GM12878 (cell line): Measurements from ENCODE around the gene GPR146.

Source experiments
- CEBPB ChIP-seq, 2 experiments: fragments of 150-350 bp in 1 of 2; IDR thresholded peaks; 2 replicates each; pipeline ENCODE4 v1.6.1; 2012 to 2014; ENCODE audit warnings: low read depth in 2 of 2, low read length in 2 of 2, borderline replicate concordance in 1 of 2, inconsistent platforms in 1 of 2
- FOXM1 ChIP-seq: IDR thresholded peaks from 2 replicates; pipeline ENCODE4 v1.6.1; 2012; ENCODE audit warnings: low read depth, mild to moderate bottlenecking, inconsistent platforms, low read length, moderate library complexity
- TF ChIP-seq, protein P1 (sequence below), 3 experiments: IDR thresholded peaks in 2 of 3; conservative IDR thresholded peaks in 1 of 3; 2 replicates each; pipeline ENCODE4 v1.5.1; 2011; ENCODE audit warnings: low read depth in 3 of 3, low read length in 3 of 3, mild to moderate bottlenecking in 3 of 3, control low read depth in 2 of 3, moderate library complexity in 2 of 3, inconsistent platforms in 1 of 3, mixed read lengths in 1 of 3; ENCODE audit not compliant: control insufficient read depth in 2 of 3, insufficient read depth in 1 of 3; ENCODE audit errors: extremely low read depth in 1 of 3
- TF ChIP-seq, protein P2 (sequence below): IDR thresholded peaks from 2 replicates; pipeline ENCODE4 v1.6.1; 2012; ENCODE audit warnings: mild to moderate bottlenecking, low read depth, low read length

DNA sequence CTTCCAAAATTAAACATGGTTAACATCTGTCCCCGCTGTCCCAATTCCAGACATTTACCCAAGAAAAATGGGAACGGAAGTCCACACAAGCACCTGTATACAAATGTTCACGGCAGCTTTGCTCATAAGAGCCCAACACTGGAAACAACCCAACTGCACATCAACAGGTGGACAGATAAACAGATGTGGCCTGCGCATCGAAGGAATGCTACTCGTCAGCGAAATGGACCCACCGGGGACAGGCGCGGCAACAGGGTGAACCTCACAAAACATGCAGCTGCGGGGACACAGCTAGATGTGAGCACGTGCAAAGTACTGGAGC is 20.9 kb downstream of the GPR146 start:
- no peak for TF ChIP-seq FOXM1
- TF ChIP-seq, protein P1, sequence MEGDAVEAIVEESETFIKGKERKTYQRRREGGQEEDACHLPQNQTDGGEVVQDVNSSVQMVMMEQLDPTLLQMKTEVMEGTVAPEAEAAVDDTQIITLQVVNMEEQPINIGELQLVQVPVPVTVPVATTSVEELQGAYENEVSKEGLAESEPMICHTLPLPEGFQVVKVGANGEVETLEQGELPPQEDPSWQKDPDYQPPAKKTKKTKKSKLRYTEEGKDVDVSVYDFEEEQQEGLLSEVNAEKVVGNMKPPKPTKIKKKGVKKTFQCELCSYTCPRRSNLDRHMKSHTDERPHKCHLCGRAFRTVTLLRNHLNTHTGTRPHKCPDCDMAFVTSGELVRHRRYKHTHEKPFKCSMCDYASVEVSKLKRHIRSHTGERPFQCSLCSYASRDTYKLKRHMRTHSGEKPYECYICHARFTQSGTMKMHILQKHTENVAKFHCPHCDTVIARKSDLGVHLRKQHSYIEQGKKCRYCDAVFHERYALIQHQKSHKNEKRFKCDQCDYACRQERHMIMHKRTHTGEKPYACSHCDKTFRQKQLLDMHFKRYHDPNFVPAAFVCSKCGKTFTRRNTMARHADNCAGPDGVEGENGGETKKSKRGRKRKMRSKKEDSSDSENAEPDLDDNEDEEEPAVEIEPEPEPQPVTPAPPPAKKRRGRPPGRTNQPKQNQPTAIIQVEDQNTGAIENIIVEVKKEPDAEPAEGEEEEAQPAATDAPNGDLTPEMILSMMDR (IDR thresholded peaks at IDR 0.05 in 2 of 3, conservative IDR thresholded peaks at IDR 0.05 in 1 of 3; ENCODE audit: control insufficient read depth in 2 of 3, extremely low read depth in 1 of 3, insufficient read depth in 1 of 3, low read depth in 3 of 3, low read length in 3 of 3): no peak
- no peak for TF ChIP-seq CEBPB (IDR thresholded peaks at IDR 0.05; ENCODE audit: borderline replicate concordance in 1 of 2, low read depth in 2 of 2, low read length in 2 of 2)
- TF ChIP-seq, protein P2, sequence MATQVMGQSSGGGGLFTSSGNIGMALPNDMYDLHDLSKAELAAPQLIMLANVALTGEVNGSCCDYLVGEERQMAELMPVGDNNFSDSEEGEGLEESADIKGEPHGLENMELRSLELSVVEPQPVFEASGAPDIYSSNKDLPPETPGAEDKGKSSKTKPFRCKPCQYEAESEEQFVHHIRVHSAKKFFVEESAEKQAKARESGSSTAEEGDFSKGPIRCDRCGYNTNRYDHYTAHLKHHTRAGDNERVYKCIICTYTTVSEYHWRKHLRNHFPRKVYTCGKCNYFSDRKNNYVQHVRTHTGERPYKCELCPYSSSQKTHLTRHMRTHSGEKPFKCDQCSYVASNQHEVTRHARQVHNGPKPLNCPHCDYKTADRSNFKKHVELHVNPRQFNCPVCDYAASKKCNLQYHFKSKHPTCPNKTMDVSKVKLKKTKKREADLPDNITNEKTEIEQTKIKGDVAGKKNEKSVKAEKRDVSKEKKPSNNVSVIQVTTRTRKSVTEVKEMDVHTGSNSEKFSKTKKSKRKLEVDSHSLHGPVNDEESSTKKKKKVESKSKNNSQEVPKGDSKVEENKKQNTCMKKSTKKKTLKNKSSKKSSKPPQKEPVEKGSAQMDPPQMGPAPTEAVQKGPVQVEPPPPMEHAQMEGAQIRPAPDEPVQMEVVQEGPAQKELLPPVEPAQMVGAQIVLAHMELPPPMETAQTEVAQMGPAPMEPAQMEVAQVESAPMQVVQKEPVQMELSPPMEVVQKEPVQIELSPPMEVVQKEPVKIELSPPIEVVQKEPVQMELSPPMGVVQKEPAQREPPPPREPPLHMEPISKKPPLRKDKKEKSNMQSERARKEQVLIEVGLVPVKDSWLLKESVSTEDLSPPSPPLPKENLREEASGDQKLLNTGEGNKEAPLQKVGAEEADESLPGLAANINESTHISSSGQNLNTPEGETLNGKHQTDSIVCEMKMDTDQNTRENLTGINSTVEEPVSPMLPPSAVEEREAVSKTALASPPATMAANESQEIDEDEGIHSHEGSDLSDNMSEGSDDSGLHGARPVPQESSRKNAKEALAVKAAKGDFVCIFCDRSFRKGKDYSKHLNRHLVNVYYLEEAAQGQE: no peak
